ENCODE results near the gene CTDSP2.
"Not testable (repeated sequence)": the region's sequence is repeated elsewhere in the genome, so short reads cannot be mapped to it uniquely, and the experiment has no call there.

The CTDSP2 gene

GRCh38 chr12:57881475-57881874 is 34.9 kb upstream of the CTDSP2 start:
- DNase-seq (ENCODE audit: low spot score): no peak

GRCh38 chr12:57881035-57881434 is 34.5 kb upstream of the CTDSP2 start:
- DNase-seq (ENCODE audit: low spot score): not testable (repeated sequence)

DNA sequence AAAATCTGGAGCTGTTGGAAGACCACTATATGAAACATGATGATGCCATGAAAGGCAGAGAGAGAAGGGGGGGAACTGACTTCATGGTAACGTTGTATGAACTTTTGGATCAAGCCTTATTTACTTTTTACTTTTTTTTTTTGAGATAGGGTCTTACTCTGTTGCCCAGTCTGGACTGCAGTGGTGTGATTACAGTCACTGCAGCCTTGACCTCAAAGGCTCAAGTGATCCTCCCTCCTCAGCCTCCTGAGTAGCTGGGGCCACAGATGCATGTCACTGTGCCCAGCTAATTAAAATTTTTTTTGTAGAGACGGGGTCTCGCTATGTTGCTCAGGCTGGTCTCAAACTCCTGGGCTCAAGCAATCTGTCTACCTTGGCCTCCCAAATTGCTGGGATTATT is 31.3 kb upstream of the CTDSP2 start:
- no peak for DNase-seq (ENCODE audit: low spot score)

DNA sequence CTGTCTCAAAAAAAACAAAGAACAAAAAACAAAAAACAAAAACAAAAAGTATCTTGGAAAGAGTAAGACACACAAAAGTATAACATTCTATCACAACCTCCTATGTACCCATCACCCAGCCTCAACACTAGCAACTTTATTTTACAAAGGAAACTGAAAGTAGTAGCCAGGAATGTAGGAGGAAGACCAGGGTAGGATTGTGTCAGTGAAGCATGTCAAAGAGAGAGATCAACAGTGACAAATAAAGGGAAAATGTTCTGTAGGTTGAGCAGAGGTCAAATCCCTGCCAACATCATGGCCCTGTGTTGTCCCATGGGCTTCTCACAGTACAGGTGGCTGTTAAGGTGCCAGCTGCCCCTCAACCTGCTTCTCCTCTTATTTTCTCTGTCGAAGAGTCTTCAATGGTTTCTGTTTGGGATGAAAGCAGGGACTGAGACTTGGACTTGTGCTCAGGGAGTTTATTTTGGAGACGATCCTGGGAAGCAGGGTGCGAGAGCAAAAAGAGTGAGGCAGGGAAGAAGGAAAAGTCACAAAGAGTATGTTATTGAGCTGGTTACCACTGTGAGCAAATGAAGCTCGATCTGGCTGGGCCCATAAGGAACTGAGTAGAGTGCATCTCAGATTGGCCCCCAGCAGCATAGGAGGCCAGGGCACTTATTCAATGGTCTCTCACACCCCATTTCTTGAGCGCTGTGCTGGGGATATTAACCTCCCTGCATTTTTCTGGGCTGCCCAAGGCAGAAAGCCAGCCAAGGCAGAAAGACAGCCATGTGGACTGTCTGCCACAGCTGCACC is 29.4 kb upstream of the CTDSP2 start:
- DNase-seq (ENCODE audit: low spot score): no peak

- DNase-seq (ENCODE audit: low spot score): no peak
Measured at GRCh38 chr12:57874166-57875108, 27.9 kb upstream of the CTDSP2 start.

GRCh38 chr12:57872362-57872761 is 25.8 kb upstream of the CTDSP2 start:
- no peak for DNase-seq (ENCODE audit: low spot score)

DNA sequence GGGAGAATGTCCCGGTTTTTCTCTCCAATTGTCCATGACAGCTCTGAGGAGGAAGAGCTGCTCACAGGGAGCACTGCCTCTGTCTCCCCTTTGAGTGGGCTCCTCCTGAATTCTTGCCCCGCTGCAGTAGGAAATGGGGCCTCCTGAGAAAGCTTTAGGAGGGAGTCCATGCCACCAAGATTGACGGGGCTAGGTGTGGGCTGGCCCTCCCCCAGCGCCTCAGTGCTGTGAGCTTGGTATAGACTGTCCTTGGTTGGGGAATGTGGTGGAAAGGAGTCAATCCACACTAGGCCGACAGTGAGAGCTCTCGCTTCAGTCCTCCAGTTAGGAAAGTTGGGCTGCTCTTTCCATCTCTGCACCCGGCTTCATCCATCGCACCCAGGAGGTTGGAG is 23.4 kb upstream of the CTDSP2 start:
- DNase-seq (ENCODE audit: low spot score): no peak

DNA sequence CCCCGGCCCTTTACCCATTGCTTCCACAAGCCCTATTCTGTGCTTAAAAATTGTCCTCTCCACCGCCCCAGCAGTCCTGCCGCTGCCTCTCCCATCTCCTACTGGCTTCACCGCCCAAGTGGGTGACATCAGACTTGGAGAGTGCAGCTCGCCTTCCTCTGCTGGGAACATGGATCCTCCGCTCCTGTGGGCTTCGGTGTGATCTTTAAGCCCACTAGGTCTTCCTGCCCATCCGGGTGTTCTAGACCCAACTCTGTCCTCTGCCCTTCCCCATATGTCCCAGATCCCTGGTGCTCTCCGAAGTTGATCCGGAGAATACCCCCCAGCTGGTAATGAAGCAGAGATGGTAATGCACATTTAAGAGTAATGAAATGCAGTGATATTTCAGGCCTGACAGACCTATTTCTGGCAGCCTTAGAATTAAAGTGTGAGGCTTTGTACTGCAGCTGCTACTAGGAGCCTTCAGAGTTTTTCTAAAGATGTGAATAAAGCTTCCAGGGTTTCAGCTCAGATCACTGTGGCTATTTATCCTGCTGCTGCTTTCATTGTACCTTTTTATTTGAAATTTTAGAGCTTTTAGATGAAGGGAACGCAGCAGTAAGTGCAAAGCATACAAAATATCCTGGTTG is 22.9 kb upstream of the CTDSP2 start:
- no peak for DNase-seq (ENCODE audit: low spot score)

DNA sequence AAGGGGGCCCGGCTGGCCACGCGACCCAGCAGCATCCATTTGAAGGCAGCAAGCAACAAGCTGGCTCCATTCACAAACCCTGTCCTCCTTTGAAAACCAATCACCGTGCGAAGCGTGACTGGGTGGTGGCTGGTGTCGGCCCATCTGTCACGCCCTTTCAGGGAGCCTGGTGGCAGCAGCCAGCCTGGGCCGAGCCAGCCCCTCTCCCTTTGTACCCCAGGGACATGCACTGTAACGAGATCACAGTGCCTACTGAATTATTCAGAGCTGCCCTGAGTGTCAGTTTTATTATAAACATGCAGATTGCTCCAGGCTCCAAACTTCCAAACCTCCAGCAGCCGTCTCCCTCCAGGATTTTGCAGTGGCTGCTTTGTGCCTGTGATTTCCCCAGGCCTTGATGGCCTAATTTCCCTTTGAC is 22.3 kb upstream of the CTDSP2 start:
- peak; percentile 85 for DNase-seq (ENCODE audit: low spot score)

DNA sequence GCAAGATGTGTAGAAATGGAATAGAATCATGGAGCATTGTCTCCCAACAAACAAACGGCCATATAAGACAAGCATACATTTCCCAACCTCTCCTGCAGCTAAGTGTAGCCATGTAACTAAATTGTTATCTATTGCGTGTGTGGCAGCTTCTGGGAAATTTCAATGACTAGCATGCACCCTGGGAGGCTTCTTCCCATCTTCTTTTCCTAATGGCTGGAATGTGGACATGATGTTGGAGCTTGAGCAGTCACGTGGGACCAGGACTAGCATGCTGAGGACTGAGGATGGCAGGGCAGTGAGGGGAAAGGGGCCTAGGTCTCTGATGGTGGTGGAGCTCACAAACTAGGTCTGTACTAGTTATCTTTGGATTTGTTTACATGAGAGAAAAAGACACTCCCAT is 21.7 kb upstream of the CTDSP2 start:
- DNase-seq (ENCODE audit: low spot score): no peak

GRCh38 chr12:57866308-57867019 is 19.9 kb upstream of the CTDSP2 start:
- no peak for DNase-seq (ENCODE audit: low spot score)

- DNase-seq (ENCODE audit: low spot score): peak; percentile 86
Measured at GRCh38 chr12:57865084-57865751, 18.7 kb upstream of the CTDSP2 start.

DNA sequence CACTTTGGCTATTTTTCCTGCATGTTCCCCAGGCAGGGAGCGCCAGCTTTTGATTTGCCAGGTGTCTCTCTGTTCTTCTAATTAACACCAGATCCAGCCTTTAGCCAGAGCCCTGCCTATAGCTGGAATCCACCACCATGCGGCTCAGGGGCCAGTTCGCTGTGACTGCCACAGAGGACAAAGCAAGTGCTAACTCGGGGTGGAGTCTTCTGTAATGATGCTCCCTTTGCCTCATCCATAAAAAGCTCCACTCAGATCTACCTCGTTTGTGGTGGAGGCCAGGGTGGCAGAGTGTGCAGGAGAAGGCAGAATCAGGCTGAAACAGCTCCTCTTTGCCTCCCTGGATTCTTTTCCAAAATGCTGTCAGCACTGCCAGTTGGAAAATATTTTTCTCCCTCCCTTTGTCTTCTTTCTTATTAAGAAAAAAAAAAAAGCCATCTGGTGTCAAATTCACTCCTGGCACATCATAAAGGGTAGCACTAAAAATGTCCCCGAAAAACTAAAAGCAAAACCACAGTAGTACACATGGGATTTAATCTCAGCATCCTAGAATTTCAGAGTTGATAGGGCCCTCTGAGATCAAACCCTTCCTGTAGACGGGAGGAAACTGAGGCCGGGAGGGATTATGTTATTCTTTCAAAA is 18.0 kb upstream of the CTDSP2 start:
- no peak for DNase-seq (ENCODE audit: low spot score)

GRCh38 chr12:57863676-57864075 is 17.1 kb upstream of the CTDSP2 start:
- no peak for DNase-seq (ENCODE audit: low spot score)

GRCh38 chr12:57861967-57862366 is 15.4 kb upstream of the CTDSP2 start:
- DNase-seq (ENCODE audit: low spot score): no peak

DNA sequence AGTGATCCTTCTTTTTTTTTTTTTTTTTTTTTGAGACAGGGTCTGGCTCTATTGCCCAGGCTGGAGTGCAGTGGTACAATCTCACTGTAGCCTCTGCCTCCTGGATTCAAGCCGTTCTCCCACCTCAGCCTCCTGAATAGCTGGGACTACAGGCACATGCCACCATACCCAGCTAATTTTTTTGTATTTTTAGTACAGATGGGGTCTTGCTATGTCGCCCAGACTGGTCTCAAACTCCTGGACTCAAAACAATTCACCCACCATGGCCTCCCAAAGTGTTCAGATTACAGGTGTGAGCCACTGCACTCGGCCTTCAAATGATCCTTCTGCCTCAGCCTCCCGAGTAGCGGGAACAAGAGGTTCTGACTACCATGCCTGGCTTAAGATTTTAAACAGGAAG is 14.4 kb upstream of the CTDSP2 start:
- DNase-seq (ENCODE audit: low spot score): not testable (repeated sequence)

DNA sequence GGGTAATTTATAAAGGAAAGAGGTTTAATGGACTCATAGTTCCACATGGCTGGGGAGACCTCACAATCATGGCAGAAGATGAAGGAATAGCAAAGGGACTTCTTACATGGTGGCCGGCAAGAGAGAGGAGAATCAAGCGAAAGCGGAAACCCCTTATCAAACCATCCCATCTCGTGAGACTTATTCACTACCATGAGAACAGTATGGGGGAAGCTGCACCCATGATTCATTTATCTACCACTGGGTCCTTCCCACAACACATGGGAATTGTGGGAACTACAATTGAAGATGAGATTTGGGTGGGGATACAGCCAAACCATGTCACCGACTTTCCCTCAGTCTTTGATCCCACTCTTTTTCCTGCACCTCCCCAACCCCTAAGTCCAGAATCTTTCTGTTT is 12.6 kb upstream of the CTDSP2 start:
- DNase-seq (ENCODE audit: low spot score): no peak

DNA sequence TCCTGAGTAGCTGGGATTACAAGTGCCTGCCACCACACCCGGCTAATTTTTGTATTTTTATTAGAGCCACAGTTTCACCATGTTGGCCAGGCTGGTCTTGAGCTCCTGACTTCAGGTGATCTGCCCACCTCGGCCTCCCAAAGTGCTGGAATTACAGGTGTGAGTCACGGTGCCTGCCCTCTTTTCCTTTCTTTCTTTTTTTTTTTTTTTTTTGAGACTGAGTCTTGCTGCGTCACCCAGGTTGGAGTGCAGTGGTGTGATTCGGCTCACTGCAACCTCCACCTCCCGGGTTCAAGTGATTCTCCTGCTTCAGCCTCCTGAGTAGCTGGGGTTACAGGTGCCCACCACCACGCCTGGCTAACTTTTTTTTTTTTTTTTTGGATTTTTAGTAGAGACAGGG is 11.6 kb upstream of the CTDSP2 start:
- DNase-seq (ENCODE audit: low spot score): not testable (repeated sequence)

GRCh38 chr12:57854965-57855364 is 8.4 kb upstream of the CTDSP2 start:
- no peak for DNase-seq (ENCODE audit: low spot score)

DNA sequence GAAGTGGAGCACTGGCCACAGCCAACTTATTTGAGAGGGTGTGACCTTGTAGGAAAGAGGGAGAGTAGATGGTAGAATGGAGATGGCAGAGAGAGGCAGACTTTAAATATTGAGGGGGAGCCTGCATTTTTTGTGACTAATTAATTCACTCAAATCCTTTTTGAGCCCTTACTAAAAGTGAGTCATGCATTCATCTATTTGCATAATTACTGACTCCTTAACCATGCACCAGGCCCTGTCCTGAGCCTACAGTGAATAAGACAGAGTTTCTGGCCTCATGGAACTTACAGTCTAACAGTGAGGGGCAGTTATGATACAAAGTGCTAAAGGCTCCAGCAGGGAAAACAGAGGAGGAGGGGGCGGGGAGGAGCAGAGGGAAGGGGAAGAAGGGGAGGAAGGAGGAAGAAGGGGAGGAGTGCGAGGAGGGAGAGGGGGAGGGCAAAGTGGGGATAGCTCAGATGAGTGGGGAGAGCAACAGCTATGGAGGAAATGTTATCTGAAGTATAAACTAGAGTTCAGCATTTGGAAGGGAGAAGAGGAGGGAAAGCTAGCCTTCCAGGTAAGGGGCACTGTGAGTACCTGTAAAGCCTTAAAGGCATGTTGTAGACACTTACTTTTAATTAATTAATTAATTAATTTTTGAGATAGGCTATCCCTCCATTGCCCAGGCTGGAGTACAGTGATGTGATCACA is 7.5 kb upstream of the CTDSP2 start:
- no peak for DNase-seq (ENCODE audit: low spot score)
